Mammary epithelial cell (primary cell): ENCODE results near the gene ABLIM3.

Experiments
- EZH2 ChIP-seq: IDR thresholded peaks from 2 replicates; pipeline ENCODE4 v1.6.1; 2012; ENCODE audit warnings: low read length, inconsistent platforms, borderline replicate concordance
- TF ChIP-seq, protein P1 (sequence below), 2 donors: IDR thresholded peaks in 1 of 2; conservative IDR thresholded peaks in 1 of 2; 2 replicates each; pipeline ENCODE4 v1.5.1; 2011 to 2012; ENCODE audit warnings: inconsistent platforms in 2 of 2, low read length in 2 of 2, mild to moderate bottlenecking in 2 of 2, control low read depth in 1 of 2, low read depth in 1 of 2; ENCODE audit not compliant: insufficient read depth in 1 of 2; ENCODE audit errors: extremely low read depth in 1 of 2

DNA sequence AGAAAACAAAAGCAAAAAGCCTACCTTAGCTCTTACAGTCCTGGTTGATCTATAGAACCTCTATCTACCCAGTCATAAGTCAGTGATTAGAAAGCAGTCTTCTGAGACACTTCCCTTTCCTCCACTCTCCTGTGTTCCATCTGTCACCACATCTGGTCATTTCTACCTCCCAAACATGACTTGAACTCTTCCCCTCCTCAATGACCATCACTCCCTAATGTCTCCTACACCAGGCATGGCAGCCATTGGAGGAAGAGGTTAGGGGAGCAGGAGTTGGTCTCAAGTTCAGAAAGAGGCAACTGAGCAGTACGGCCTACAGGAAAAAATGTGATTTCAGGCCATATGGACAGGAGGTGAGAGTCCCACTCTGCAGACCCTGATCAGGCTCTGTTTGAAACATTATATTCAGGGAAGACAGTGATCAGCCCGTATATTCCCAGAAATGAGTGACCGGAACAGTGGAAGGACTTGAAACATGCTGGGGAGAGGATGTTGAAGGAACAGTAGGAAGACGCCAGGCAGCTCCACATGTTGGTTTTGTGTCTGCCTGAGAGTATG is 12.0 kb downstream of the ABLIM3 start:
- TF ChIP-seq, protein P1, sequence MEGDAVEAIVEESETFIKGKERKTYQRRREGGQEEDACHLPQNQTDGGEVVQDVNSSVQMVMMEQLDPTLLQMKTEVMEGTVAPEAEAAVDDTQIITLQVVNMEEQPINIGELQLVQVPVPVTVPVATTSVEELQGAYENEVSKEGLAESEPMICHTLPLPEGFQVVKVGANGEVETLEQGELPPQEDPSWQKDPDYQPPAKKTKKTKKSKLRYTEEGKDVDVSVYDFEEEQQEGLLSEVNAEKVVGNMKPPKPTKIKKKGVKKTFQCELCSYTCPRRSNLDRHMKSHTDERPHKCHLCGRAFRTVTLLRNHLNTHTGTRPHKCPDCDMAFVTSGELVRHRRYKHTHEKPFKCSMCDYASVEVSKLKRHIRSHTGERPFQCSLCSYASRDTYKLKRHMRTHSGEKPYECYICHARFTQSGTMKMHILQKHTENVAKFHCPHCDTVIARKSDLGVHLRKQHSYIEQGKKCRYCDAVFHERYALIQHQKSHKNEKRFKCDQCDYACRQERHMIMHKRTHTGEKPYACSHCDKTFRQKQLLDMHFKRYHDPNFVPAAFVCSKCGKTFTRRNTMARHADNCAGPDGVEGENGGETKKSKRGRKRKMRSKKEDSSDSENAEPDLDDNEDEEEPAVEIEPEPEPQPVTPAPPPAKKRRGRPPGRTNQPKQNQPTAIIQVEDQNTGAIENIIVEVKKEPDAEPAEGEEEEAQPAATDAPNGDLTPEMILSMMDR (conservative IDR thresholded peaks at IDR 0.05 in 1 of 2, IDR thresholded peaks at IDR 0.05 in 1 of 2; ENCODE audit: extremely low read depth in 1 of 2, insufficient read depth in 1 of 2, low read depth in 1 of 2, low read length in 2 of 2): no peak
- TF ChIP-seq EZH2: no peak
